ENCODE data around the gene CXorf58. TPM values are rescaled to one million over a fixed set of nuclear protein-coding genes. Genes with fewer than 3 reads are reported as not detected.

The CXorf58 gene
- total and polyA plus RNA-seq, 4 donors = 0.05 to 0.17 TPM; not detected in 2

- no peak for TF ChIP-seq CTCF (IDR thresholded peaks at IDR 0.05; ENCODE audit: low read depth, low read length, missing input control)
- TF ChIP-seq JUND (IDR thresholded peaks at IDR 0.05) = no peak
- no peak for TF ChIP-seq RXRA (IDR thresholded peaks at IDR 0.05)
- no peak for TF ChIP-seq FOXA1 (IDR thresholded peaks at IDR 0.05)
- TF ChIP-seq SP1 (IDR thresholded peaks at IDR 0.05) = no peak
- TF ChIP-seq HNF4A (conservative IDR thresholded peaks at IDR 0.05) = no peak
- TF ChIP-seq FOXA2 (IDR thresholded peaks at IDR 0.05) = no peak
- TF ChIP-seq EGR1 (IDR thresholded peaks at IDR 0.05; ENCODE audit: low read depth in 2 of 2) = no peak
- TF ChIP-seq GABPA (IDR thresholded peaks at IDR 0.05 in 1 of 2, conservative IDR thresholded peaks at IDR 0.05 in 1 of 2) = no peak
- TF ChIP-seq ZBTB33 (IDR thresholded peaks at IDR 0.05) = no peak
These were observed 3.5 kb downstream of the CXorf58 start (continued) for GRCh38 chrX:23911126-23911835.

GRCh38 chrX:23919148-23919547 is 11.3 kb downstream of the CXorf58 start:
- Histone ChIP-seq H3K36me3 (ENCODE audit: control insufficient read depth in 4 of 4, insufficient read depth in 3 of 4, low read depth in 1 of 4, low read length in 3 of 4) (no peaks in the 10 kb centered on the region), H3K27me3 (ENCODE audit: control insufficient read depth in 4 of 4, insufficient read depth in 4 of 4, low read length in 3 of 4) (no peaks in the 10 kb centered on the region), H3K4me1 (ENCODE audit: control insufficient read depth in 4 of 4, insufficient read depth in 4 of 4, low read length in 3 of 4) (no peaks in the 10 kb centered on the region), H3K9me3 (ENCODE audit: control insufficient read depth in 4 of 4, low read length in 3 of 4) (no peaks in the 10 kb centered on the region), H3K27ac (ENCODE audit: low read depth in 1 of 2, low read length in 2 of 2) (no peak overlapping the region), H3K4me3 (ENCODE audit: low read depth in 1 of 3, low read length in 3 of 3) (no peak overlapping the region), H3K9ac (ENCODE audit: low read depth in 1 of 2, low read length in 2 of 2) (no peak overlapping the region)
- DNase-seq (ENCODE audit: low spot score) = no peak
- 83% methylated on average over 1 of the region's 1 CpG for WGBS
- TF ChIP-seq FOXA2 (IDR thresholded peaks at IDR 0.05) (no peak), MAX (IDR thresholded peaks at IDR 0.05) (no peak), EGR1 (IDR thresholded peaks at IDR 0.05; ENCODE audit: low read depth in 2 of 2) (no peak), NR2F2 (IDR thresholded peaks at IDR 0.05) (no peak), YY1 (IDR thresholded peaks at IDR 0.05) (no peak), HNF4A (conservative IDR thresholded peaks at IDR 0.05) (no peak), RXRA (IDR thresholded peaks at IDR 0.05) (no peak), GABPA (IDR thresholded peaks at IDR 0.05 in 1 of 2, conservative IDR thresholded peaks at IDR 0.05 in 1 of 2) (no peak), REST (IDR thresholded peaks at IDR 0.05) (no peak), FOXA1 (IDR thresholded peaks at IDR 0.05) (no peak), CTCF (IDR thresholded peaks at IDR 0.05; ENCODE audit: low read depth, low read length, missing input control) (no peak), TAF1 (conservative IDR thresholded peaks at IDR 0.05) (no peak), ZBTB33 (IDR thresholded peaks at IDR 0.05) (no peak)
